Neural progenitor cell (in vitro differentiated cells): ENCODE measurements around the gene HOXD11. TPM values are rescaled to one million over a fixed set of nuclear protein-coding genes. Genes with fewer than 3 reads are reported as not detected.

Source experiments
- DNase-seq: peaks from one replicate; pipeline ENCODE4 v3.0.0-alpha.2; 2016; ENCODE audit warnings: low spot score
- H2AFZ ChIP-seq: fragments of 200-600 bp; sonication (generic); replicated peaks from 2 replicates; pipeline ENCODE4 v1.6.1; 2016; ENCODE audit warnings: antibody characterized with exemption
- H3F3A ChIP-seq: fragments of 200-600 bp; sonication (generic); 2 replicates; pipeline ENCODE4 v1.6.1; 2016; ENCODE audit warnings: antibody characterized with exemption, low read depth
- H3K27ac ChIP-seq: fragments of 200-600 bp; sonication (generic); 2 replicates; pipeline ENCODE4 v1.5.1; 2016; ENCODE audit warnings: mild to moderate bottlenecking
- H3K27me3 ChIP-seq: fragments of 200-600 bp; sonication (generic); 2 replicates; pipeline ENCODE4 v1.6.1; 2016; ENCODE audit warnings: mild to moderate bottlenecking, moderate library complexity
- H3K36me3 ChIP-seq: fragments of 200-600 bp; sonication (generic); 2 replicates; pipeline ENCODE4 v1.5.1; 2016
- H3K4me1 ChIP-seq: fragments of 200-600 bp; sonication (generic); 2 replicates; pipeline ENCODE4 v1.6.1; 2016; ENCODE audit warnings: mixed run types
- H3K4me2 ChIP-seq: fragments of 200-600 bp; sonication (generic); 2 replicates; pipeline ENCODE4 v1.6.1; 2016
- H3K4me3 ChIP-seq: fragments of 200-600 bp; sonication (generic); 2 replicates; pipeline ENCODE4 v1.5.1; 2016
- H3K79me2 ChIP-seq: fragments of 200-600 bp; sonication (generic); 2 replicates; pipeline ENCODE4 v1.6.1; 2016; ENCODE audit warnings: low read depth
- H3K9ac ChIP-seq: fragments of 200-600 bp; sonication (generic); 2 replicates; pipeline ENCODE4 v1.6.1; 2016
- H3K9me3 ChIP-seq: fragments of 200-600 bp; sonication (generic); 2 replicates; pipeline ENCODE4 v1.5.1; 2016; ENCODE audit warnings: low read depth
- H4K20me1 ChIP-seq: fragments of 200-600 bp; sonication (generic); 2 replicates; pipeline ENCODE4 v1.6.1; 2016; ENCODE audit warnings: low read depth
- H3K27ac Mint-ChIP-seq: 3 replicates; pipeline ENCODE4 v1.8.0; 2021; ENCODE audit warnings: mixed read lengths
- H3K27me3 Mint-ChIP-seq: 2 replicates; pipeline ENCODE4 v1.8.0; 2022; ENCODE audit warnings: low read depth, mild to moderate bottlenecking, inconsistent platforms, moderate library complexity, mixed read lengths; ENCODE audit not compliant: insufficient read depth
- H3K36me3 Mint-ChIP-seq: 3 replicates; pipeline ENCODE4 v1.8.0; 2021; ENCODE audit warnings: mixed read lengths
- H3K4me1 Mint-ChIP-seq: 3 replicates; pipeline ENCODE4 v1.8.0; 2021; ENCODE audit warnings: mixed read lengths
- H3K4me3 Mint-ChIP-seq: 3 replicates; pipeline ENCODE4 v1.8.0; 2021; ENCODE audit warnings: mild to moderate bottlenecking, moderate library complexity, mixed read lengths
- H3K9me3 Mint-ChIP-seq: 3 replicates; pipeline ENCODE4 v1.8.0; 2020; ENCODE audit warnings: mixed read lengths
- EZH2 ChIP-seq: fragments of 200-600 bp; sonication (generic); IDR thresholded peaks from 2 replicates; pipeline ENCODE4 v1.6.1; 2017; ENCODE audit warnings: antibody characterized with exemption, mild to moderate bottlenecking, moderate library complexity
- EZH2phosphoT487 ChIP-seq: fragments of 200-600 bp; sonication (generic); IDR thresholded peaks from 2 replicates; pipeline ENCODE4 v1.6.1; 2017; ENCODE audit warnings: antibody characterized with exemption
- total RNA-seq: library from RNA; depleted of rRNA; stranded (reverse); fragments of >200 nt; gene quantifications from 2 replicates; pipeline ENCODE4 v1.2.3, GENCODE V29; 2015; ENCODE audit warnings: low replicate concordance
- TF ChIP-seq, protein P1 (sequence below): fragments of 200-600 bp; sonication (generic); IDR thresholded peaks from 2 replicates; pipeline ENCODE4 v1.5.1; 2017; ENCODE audit warnings: antibody characterized with exemption, mild to moderate bottlenecking

The HOXD11 gene
- total RNA-seq, 1 donor from 2014 or later, result not detected

GRCh38 chr2:176067589-176068418 is 39.3 kb upstream of the HOXD11 start:
- no peaks in the 10 kb centered on the region for H3F3A ChIP-seq
- DNase-seq, result peak; percentile 45
- Mint-ChIP-seq H3K36me3 (no peaks in the 10 kb centered on the region), H3K4me1 (peaks cover 13% of the 10 kb centered on the region), H3K27ac (no peak overlapping the region), H3K27me3 (peaks cover 76% of the 10 kb centered on the region), H3K9me3 (peaks cover 9% of the 10 kb centered on the region), H3K4me3 (peak overlapping the region; percentile 73)
- H3K79me2 ChIP-seq, result no peaks in the 10 kb centered on the region
- H3K4me2 ChIP-seq, result peak overlapping the region; percentile 76
- H3K9ac ChIP-seq, result no peak overlapping the region
- no peak overlapping the region for H3K27ac ChIP-seq
- peak overlapping the region; percentile 77 for H2AFZ ChIP-seq
- TF ChIP-seq, protein P1, sequence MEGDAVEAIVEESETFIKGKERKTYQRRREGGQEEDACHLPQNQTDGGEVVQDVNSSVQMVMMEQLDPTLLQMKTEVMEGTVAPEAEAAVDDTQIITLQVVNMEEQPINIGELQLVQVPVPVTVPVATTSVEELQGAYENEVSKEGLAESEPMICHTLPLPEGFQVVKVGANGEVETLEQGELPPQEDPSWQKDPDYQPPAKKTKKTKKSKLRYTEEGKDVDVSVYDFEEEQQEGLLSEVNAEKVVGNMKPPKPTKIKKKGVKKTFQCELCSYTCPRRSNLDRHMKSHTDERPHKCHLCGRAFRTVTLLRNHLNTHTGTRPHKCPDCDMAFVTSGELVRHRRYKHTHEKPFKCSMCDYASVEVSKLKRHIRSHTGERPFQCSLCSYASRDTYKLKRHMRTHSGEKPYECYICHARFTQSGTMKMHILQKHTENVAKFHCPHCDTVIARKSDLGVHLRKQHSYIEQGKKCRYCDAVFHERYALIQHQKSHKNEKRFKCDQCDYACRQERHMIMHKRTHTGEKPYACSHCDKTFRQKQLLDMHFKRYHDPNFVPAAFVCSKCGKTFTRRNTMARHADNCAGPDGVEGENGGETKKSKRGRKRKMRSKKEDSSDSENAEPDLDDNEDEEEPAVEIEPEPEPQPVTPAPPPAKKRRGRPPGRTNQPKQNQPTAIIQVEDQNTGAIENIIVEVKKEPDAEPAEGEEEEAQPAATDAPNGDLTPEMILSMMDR, result no peak
- peak; percentile 74 for TF ChIP-seq EZH2
- TF ChIP-seq EZH2phosphoT487, result peak; percentile 56
- H3K27me3 ChIP-seq, result peaks cover 100% of the 10 kb centered on the region
- no peaks in the 10 kb centered on the region for H3K36me3 ChIP-seq
- peak overlapping the region; percentile 34 for H3K4me3 ChIP-seq
- H3K4me1 ChIP-seq, result peaks cover 12% of the 10 kb centered on the region
- peaks cover 45% of the 10 kb centered on the region for H4K20me1 ChIP-seq
- no peaks in the 10 kb centered on the region for H3K9me3 ChIP-seq

DNA sequence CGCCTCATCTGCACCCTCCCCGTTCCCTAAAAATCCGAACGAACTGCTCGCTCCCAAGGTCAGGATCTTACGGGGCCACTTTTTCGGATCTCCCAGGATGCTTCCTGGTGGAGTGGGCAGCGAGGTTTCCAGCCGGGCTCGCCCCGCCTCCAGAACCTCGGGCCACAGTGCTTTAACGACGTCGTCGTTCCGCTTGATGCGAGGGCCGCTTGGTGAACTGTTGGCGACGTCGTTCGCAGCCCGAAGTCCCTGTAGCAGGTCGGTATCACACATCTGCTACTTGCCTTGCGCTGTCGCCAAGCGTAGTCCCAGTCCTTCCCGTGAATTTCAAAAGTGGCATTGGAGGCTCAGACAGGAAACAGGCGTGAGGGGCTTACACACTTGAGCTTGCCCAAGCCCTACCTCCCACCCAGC is 38.7 kb upstream of the HOXD11 start:
- H3K9me3 ChIP-seq, result no peaks in the 10 kb centered on the region
- TF ChIP-seq, protein P1, result no peak
- TF ChIP-seq EZH2phosphoT487 (peak; percentile 66), EZH2 (peak; percentile 68)
- H2AFZ ChIP-seq, result peak overlapping the region; percentile 18
- H3K27ac ChIP-seq, result no peak overlapping the region
- peak overlapping the region; percentile 76 for H3K4me2 ChIP-seq
- no peak overlapping the region for H3K27ac Mint-ChIP-seq
- peaks cover 81% of the 10 kb centered on the region for H3K27me3 Mint-ChIP-seq
- no peaks in the 10 kb centered on the region for H3K79me2 ChIP-seq
- DNase-seq, result peak; percentile 54
- H3K9ac ChIP-seq, result no peak overlapping the region
- peaks cover 13% of the 10 kb centered on the region for H3K4me1 Mint-ChIP-seq
- no peaks in the 10 kb centered on the region for H3K36me3 Mint-ChIP-seq
- peaks cover 51% of the 10 kb centered on the region for H4K20me1 ChIP-seq
- peaks cover 12% of the 10 kb centered on the region for H3K4me1 ChIP-seq
- H3K9me3 Mint-ChIP-seq, result peaks cover 9% of the 10 kb centered on the region
- H3F3A ChIP-seq, result no peaks in the 10 kb centered on the region
- H3K36me3 ChIP-seq, result no peaks in the 10 kb centered on the region
- H3K27me3 ChIP-seq, result peaks cover 100% of the 10 kb centered on the region
- H3K4me3 ChIP-seq, result no peak overlapping the region
- peak overlapping the region; percentile 58 for H3K4me3 Mint-ChIP-seq

DNA sequence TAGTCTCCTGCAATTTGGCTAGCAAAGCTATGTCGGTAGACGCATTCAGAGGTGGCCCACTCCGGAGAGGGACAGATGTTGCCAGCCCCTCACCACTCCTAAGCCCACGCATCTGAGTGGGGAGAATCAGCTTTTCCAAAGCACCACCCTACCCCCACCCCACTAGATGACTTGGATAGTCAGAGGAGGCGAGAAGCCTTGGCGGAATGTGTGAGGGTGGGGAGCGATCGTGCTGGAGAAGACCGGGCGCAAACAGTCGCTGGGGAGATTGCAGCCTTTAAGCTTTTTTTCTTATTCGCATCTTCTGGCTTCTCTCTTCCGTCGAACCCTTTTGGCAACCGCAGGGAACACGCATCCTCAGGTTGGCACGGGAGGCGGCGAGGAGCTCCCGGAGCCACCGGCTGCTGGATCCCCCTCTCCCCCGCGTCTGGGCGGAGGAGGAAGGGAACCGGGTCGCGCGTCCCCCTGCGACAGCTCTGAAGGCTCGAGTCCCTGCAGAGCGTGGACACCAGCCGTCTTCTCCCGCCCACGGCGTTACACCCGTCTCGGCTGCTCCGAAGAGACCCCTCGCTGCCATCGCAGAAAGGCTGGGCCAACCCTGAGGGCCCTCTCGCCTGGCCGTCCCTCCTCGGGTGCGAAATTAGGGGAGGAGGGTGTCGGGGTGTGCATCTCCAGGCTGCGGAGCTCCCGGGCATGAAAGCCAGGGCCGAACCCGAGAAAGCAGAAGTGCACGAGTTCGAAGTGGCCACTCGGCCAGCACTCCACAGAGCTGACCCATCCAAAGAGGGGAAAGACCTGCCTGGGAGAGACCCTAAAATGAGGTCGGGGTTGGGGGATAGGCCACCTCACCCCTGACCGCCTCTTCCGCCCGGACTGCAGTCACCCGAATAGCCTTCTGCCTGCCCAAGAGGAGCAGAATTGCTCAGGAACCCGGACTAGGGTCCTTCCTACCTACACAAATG is 35.5 kb upstream of the HOXD11 start:
- Mint-ChIP-seq H3K4me3 (no peak overlapping the region), H3K27ac (no peak overlapping the region), H3K9me3 (peaks cover 5% of the 10 kb centered on the region), H3K4me1 (peaks cover 10% of the 10 kb centered on the region), H3K36me3 (no peaks in the 10 kb centered on the region), H3K27me3 (peaks cover 91% of the 10 kb centered on the region)
- H3K4me2 ChIP-seq, result no peak overlapping the region
- H3K27me3 ChIP-seq, result peaks cover 100% of the 10 kb centered on the region
- peaks cover 12% of the 10 kb centered on the region for H3K4me1 ChIP-seq
- H3F3A ChIP-seq, result peaks cover 3% of the 10 kb centered on the region
- H3K27ac ChIP-seq, result no peak overlapping the region
- no peak overlapping the region for H2AFZ ChIP-seq
- no peaks in the 10 kb centered on the region for H3K79me2 ChIP-seq
- H3K4me3 ChIP-seq, result no peak overlapping the region
- H3K36me3 ChIP-seq, result no peaks in the 10 kb centered on the region
- DNase-seq, result no peak
- no peaks in the 10 kb centered on the region for H3K9me3 ChIP-seq
- H3K9ac ChIP-seq, result no peak overlapping the region
- H4K20me1 ChIP-seq, result peaks cover 68% of the 10 kb centered on the region
- TF ChIP-seq, protein P1, result no peak
- TF ChIP-seq EZH2phosphoT487, result peak; percentile 88
- TF ChIP-seq EZH2, result peak; percentile 89
